ENCODE data around the gene CACNG6. TPM values are rescaled to one million over a fixed set of nuclear protein-coding genes. Genes with fewer than 3 reads are reported as not detected.
A peak's percentile ranks its signal among the peaks of the same experiment; 100 is the strongest.

Gene CACNG6
- total RNA-seq, 1 experiment from 2014 or later = not detected

- intact Hi-C loops (cut with micrococcal nuclease; ENCODE audit: unreplicated experiment) = no loop called here
Observed at GRCh38 chr19:53982611-53983010, 8.8 kb upstream of the CACNG6 start.

GRCh38 chr19:53983457-53984289 is 7.8 kb upstream of the CACNG6 start:
- DNase-seq (ENCODE audit: low spot score) = no peak
- Histone ChIP-seq H3K4me1 (ENCODE audit: insufficient read depth, low read length, poor library complexity, severe bottlenecking) (peaks cover 17% of the 10 kb centered on the region), H3K4me3 (ENCODE audit: low read depth, low read length, poor library complexity, severe bottlenecking) (no peak overlapping the region), H3K9me3 (ENCODE audit: low read depth, low read length, poor library complexity, severe bottlenecking) (no peaks in the 10 kb centered on the region), H3K27ac (ENCODE audit: low read depth, low read length, poor library complexity, severe bottlenecking) (no peak overlapping the region), H3K36me3 (ENCODE audit: insufficient read depth, low read length, poor library complexity, severe bottlenecking) (no peaks in the 10 kb centered on the region), H3K27me3 (replicated peaks; ENCODE audit: insufficient read depth, low read depth, low read length, poor library complexity) (no peaks in the 10 kb centered on the region)
- TF ChIP-seq EZH2 (IDR thresholded peaks at IDR 0.05; ENCODE audit: borderline replicate concordance, low read depth, low read length, poor library complexity, severe bottlenecking) (no peak), CTCF (conservative IDR thresholded peaks at IDR 0.05; ENCODE audit: low read depth, low read length) (no peak)
- ChIA-PET CTCF (no interaction called here), POLR2A (ENCODE audit: low non-redundant PET) (interaction anchor here (0.6 kb wide), 1 partner anchor 75 kb away, joined by 5 read pairs; no protein-coding TSS in a partner anchor)
- no TSS peak for BruUV-seq (replicated peaks)
- intact Hi-C loops (cut with micrococcal nuclease; ENCODE audit: unreplicated experiment) = no loop called here

More at GRCh38 chr19:53982611-53983010, 8.8 kb upstream of the CACNG6 start:
- BruUV-seq (replicated peaks) = no TSS peak
- H3K4me3 ChIP-seq (ENCODE audit: low read depth, low read length, poor library complexity, severe bottlenecking) = peak overlapping the region; percentile 27
- H3K27ac ChIP-seq (ENCODE audit: low read depth, low read length, poor library complexity, severe bottlenecking) = no peak overlapping the region
- H3K9me3 ChIP-seq (ENCODE audit: low read depth, low read length, poor library complexity, severe bottlenecking) = no peaks in the 10 kb centered on the region
- TF ChIP-seq CTCF (conservative IDR thresholded peaks at IDR 0.05; ENCODE audit: low read depth, low read length) = no peak
- TF ChIP-seq EZH2 (IDR thresholded peaks at IDR 0.05; ENCODE audit: borderline replicate concordance, low read depth, low read length, poor library complexity, severe bottlenecking) = no peak
- ChIA-PET CTCF (no interaction called here), POLR2A (ENCODE audit: low non-redundant PET) (no interaction called here)
- H3K4me1 ChIP-seq (ENCODE audit: insufficient read depth, low read length, poor library complexity, severe bottlenecking) = peaks cover 21% of the 10 kb centered on the region
- H3K36me3 ChIP-seq (ENCODE audit: insufficient read depth, low read length, poor library complexity, severe bottlenecking) = no peaks in the 10 kb centered on the region
- no peaks in the 10 kb centered on the region for H3K27me3 ChIP-seq (replicated peaks; ENCODE audit: insufficient read depth, low read depth, low read length, poor library complexity)
- peak; percentile 61 for DNase-seq (ENCODE audit: low spot score)

- DNase-seq (ENCODE audit: low spot score) = no peak
- Histone ChIP-seq H3K27ac (ENCODE audit: low read depth, low read length, poor library complexity, severe bottlenecking) (no peak overlapping the region), H3K4me3 (ENCODE audit: low read depth, low read length, poor library complexity, severe bottlenecking) (no peak overlapping the region), H3K4me1 (ENCODE audit: insufficient read depth, low read length, poor library complexity, severe bottlenecking) (peaks cover 8% of the 10 kb centered on the region), H3K36me3 (ENCODE audit: insufficient read depth, low read length, poor library complexity, severe bottlenecking) (no peaks in the 10 kb centered on the region), H3K9me3 (ENCODE audit: low read depth, low read length, poor library complexity, severe bottlenecking) (no peaks in the 10 kb centered on the region), H3K27me3 (replicated peaks; ENCODE audit: insufficient read depth, low read depth, low read length, poor library complexity) (no peaks in the 10 kb centered on the region)
- POLR2A ChIA-PET (ENCODE audit: low non-redundant PET) = no interaction called here
- TF ChIP-seq EZH2 (IDR thresholded peaks at IDR 0.05; ENCODE audit: borderline replicate concordance, low read depth, low read length, poor library complexity, severe bottlenecking) (no peak), CTCF (conservative IDR thresholded peaks at IDR 0.05; ENCODE audit: low read depth, low read length) (no peak)
- intact Hi-C loops (cut with micrococcal nuclease; ENCODE audit: unreplicated experiment) = no loop called here
- CTCF ChIA-PET = no interaction called here
- no TSS peak for BruUV-seq (replicated peaks)
Observed at GRCh38 chr19:53985863-53986262, 5.6 kb upstream of the CACNG6 start.
